ENCODE data around the gene BPIFB4.

Gene BPIFB4

DNA sequence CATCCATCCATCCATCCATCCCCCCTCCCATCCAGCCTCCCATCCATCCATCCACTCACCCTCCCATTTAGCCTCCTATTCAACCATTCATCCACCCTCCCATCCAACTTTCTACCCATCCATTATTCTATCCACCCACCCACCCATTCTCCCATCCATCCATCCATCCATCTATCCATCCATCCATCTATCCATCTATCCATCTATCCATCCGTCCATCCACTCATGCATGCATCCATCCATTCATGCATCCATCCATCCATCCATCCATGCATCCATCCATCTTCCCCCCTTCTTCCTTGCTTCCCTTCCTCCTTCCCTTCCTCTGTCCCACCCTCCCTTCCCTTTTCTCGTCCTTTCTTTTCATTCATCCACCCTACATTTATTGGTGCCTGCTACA is 4.8 kb upstream of the BPIFB4 start:
- no peaks in the 10 kb centered on the region for H3K27me3 ChIP-seq (ENCODE audit: control insufficient read depth, insufficient read depth, low read length)
- no peaks in the 10 kb centered on the region for H3K36me3 ChIP-seq (ENCODE audit: control insufficient read depth, insufficient read depth, low read length)

DNA sequence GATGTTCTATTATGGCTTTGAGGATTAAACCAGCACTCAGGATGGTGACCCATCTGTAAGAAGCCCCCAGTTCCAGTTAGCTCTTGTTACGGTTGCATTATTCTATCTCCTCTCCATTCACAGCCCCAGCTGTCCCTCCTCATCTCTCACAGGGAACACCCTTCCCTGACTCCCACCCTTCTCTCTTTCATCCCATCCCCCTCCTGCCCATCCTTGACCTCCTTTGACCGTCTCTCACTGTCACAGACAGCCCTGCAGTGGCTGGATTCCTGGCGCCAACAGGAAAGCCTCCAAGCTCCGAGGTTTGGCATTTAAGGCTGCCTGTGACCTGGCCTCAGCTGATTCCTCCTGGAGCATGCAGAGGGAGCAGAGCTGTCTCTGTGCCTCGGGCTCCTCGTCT is 4.2 kb upstream of the BPIFB4 start:
- Histone ChIP-seq H3K27me3 (ENCODE audit: control insufficient read depth, insufficient read depth, low read length) (no peaks in the 10 kb centered on the region), H3K36me3 (ENCODE audit: control insufficient read depth, insufficient read depth, low read length) (no peaks in the 10 kb centered on the region), H3K9me3 (ENCODE audit: control insufficient read depth, insufficient read depth, low read length) (no peaks in the 10 kb centered on the region), H3K4me1 (ENCODE audit: control insufficient read depth, insufficient read depth, low read length) (no peaks in the 10 kb centered on the region), H3K9ac (ENCODE audit: low read depth, low read length) (no peak overlapping the region), H3K4me3 (ENCODE audit: low read depth, low read length) (no peak overlapping the region)

More for the DNA sequence above, 4.8 kb upstream of the BPIFB4 start:
- no peak overlapping the region for H3K9ac ChIP-seq (ENCODE audit: low read depth, low read length)
- no peaks in the 10 kb centered on the region for H3K9me3 ChIP-seq (ENCODE audit: control insufficient read depth, insufficient read depth, low read length)
- no peak overlapping the region for H3K4me3 ChIP-seq (ENCODE audit: low read depth, low read length)
- no peaks in the 10 kb centered on the region for H3K4me1 ChIP-seq (ENCODE audit: control insufficient read depth, insufficient read depth, low read length)

DNA sequence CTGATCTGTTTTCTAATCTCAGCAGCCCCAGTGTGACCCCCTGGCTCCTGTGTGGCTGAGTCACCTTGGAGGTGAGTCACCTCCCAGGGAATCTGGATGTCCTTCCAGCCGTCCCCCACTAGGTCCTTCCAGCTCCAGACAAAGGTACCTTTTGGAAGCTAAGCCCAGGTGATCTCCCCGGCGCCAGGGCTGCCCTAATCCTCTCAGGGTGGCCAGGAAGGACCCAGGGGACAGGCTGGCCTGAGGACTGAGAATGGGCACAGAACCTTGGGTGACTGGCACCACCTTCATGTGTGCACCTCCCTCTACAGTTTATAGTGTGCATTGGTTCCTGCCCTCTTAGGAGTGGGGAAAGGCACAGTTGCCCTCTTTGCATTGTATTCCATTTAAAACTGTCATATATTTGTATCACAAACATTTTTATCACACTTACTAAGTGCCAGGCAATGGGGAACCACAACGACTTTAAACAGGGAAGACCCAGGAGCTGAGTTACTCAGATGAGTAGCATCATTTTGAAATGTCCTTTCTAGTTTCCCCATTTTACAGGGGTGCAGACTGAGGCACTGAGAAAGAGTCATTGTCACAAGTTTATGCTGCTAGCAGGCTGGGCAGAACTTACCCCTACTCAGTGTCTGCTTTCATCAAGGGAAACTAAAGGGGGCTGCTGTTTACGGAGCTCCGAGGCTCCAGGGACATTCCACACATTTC is 2.6 kb upstream of the BPIFB4 start:
- H3K27me3 ChIP-seq (ENCODE audit: control insufficient read depth, insufficient read depth, low read length), result no peaks in the 10 kb centered on the region
- H3K9ac ChIP-seq (ENCODE audit: low read depth, low read length), result no peak overlapping the region
- H3K4me3 ChIP-seq (ENCODE audit: low read depth, low read length), result no peak overlapping the region
- H3K36me3 ChIP-seq (ENCODE audit: control insufficient read depth, insufficient read depth, low read length), result no peaks in the 10 kb centered on the region
- H3K9me3 ChIP-seq (ENCODE audit: control insufficient read depth, insufficient read depth, low read length), result no peaks in the 10 kb centered on the region
- no peaks in the 10 kb centered on the region for H3K4me1 ChIP-seq (ENCODE audit: control insufficient read depth, insufficient read depth, low read length)

DNA sequence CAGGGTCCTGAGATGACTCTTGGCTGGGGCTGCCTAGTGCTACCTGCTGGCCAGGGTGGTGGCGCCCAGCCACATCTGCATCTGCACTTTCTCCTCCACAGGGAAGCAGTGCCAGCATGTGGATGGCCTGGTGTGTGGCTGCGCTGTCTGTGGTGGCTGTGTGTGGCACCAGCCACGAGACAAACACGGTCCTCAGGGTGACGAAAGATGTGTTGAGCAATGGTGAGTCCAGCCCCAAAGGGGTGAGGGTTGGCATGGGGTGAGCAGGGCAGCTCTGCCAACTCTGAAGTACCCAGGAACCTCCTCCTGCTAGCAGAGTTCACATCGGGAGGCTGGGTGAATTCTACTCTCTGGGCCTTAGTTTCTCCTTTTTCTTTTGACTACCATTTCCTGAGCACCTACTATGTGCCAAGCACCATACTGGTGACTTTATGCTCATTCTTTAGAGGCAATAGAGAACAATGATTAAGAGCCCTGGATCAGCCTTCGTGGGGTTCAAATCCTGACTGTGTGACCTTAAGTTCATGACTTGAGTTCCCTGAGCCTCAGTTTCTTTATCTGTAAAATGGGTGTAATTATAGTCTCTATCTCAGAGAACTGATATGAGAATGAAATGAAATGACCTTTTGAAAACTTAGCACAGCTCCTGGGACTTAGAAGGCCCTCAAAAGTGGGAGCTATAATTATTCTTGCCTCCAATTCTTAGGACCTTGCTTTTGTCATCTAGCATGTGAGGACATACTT is 2.1 kb downstream of the BPIFB4 start:
- Histone ChIP-seq H3K9ac (ENCODE audit: low read depth, low read length) (no peak overlapping the region), H3K36me3 (ENCODE audit: control insufficient read depth, insufficient read depth, low read length) (no peaks in the 10 kb centered on the region), H3K4me3 (ENCODE audit: low read depth, low read length) (no peak overlapping the region), H3K9me3 (ENCODE audit: control insufficient read depth, insufficient read depth, low read length) (no peaks in the 10 kb centered on the region), H3K27me3 (ENCODE audit: control insufficient read depth, insufficient read depth, low read length) (no peaks in the 10 kb centered on the region), H3K4me1 (ENCODE audit: control insufficient read depth, insufficient read depth, low read length) (no peaks in the 10 kb centered on the region)

DNA sequence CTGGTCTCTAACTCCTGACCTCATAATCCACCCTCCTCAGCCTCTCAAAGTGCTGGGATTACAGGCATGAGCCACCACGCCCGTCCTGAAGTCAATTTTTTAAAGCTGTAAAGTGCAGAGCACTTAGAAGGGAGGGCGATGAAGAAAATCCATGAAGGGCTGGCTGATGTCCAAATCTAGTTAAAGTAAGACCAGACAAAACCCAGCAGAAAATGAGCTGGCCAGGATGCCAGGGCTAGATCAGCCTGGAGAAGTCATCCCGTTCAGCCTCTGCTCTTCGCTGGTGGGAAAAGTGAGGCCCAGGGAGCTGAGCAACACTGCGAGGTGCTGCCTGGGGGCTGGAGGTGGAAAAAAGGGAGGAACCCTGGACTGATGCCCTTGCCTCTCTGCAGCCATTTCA is 3.1 kb downstream of the BPIFB4 start:
- no peaks in the 10 kb centered on the region for H3K36me3 ChIP-seq (ENCODE audit: control insufficient read depth, insufficient read depth, low read length)
- H3K9ac ChIP-seq (ENCODE audit: low read depth, low read length), result no peak overlapping the region
- H3K4me1 ChIP-seq (ENCODE audit: control insufficient read depth, insufficient read depth, low read length), result no peaks in the 10 kb centered on the region
- H3K4me3 ChIP-seq (ENCODE audit: low read depth, low read length), result no peak overlapping the region
- H3K27me3 ChIP-seq (ENCODE audit: control insufficient read depth, insufficient read depth, low read length), result no peaks in the 10 kb centered on the region
- no peaks in the 10 kb centered on the region for H3K9me3 ChIP-seq (ENCODE audit: control insufficient read depth, insufficient read depth, low read length)

DNA sequence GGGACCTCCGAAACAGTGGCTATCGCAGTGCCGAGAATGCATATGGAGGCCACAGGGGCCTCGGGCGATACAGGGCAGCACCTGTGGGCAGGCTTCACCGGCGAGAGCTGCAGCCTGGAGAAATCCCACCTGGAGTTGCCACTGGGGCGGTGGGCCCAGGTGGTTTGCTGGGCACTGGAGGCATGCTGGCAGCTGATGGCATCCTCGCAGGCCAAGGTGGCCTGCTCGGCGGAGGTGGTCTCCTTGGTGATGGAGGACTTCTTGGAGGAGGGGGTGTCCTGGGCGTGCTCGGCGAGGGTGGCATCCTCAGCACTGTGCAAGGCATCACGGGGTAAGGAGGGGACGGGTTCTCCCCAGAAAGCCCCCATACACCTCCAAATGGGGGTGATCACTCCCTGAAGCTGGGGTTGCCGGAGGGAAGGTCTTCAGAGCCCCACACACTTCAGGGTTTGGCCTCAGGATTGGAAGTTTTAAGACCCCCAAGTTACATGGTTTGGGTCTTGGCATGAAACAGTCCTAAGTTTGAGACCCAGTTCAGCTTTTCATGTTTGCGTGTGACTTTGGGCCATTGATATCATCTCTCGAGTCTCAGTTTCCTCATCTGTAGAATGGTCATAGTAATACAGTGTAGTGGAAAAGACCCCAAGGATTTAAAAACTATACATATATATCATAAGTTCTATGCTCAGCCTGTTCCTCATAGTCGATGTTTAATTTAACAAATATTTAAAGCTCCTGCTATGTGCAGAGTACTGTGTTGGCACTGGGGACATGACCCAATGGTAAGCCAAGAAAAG is 4.3 kb downstream of the BPIFB4 start:
- Histone ChIP-seq H3K4me1 (ENCODE audit: control insufficient read depth, insufficient read depth, low read length) (no peaks in the 10 kb centered on the region), H3K9ac (ENCODE audit: low read depth, low read length) (no peak overlapping the region), H3K9me3 (ENCODE audit: control insufficient read depth, insufficient read depth, low read length) (no peaks in the 10 kb centered on the region), H3K4me3 (ENCODE audit: low read depth, low read length) (no peak overlapping the region), H3K36me3 (ENCODE audit: control insufficient read depth, insufficient read depth, low read length) (no peaks in the 10 kb centered on the region), H3K27me3 (ENCODE audit: control insufficient read depth, insufficient read depth, low read length) (no peaks in the 10 kb centered on the region)

DNA sequence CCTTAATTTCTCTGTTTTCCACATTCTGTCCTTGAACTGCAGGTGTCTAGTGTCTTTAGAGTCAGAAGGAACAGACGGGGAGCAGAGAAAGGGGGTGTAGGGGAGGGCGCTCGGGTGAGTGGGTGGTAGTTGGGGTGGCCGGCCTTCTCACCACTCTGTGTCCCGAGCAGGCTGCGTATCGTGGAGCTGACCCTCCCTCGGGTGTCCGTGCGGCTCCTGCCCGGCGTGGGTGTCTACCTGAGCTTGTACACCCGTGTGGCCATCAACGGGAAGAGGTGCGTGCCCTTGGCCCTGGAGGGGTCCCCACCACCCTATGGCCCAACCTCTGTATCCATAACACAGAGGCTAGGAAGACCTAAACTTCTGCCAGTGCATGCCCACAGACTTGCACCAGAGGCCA is 5.3 kb downstream of the BPIFB4 start:
- Histone ChIP-seq H3K4me3 (ENCODE audit: low read depth, low read length) (no peak overlapping the region), H3K9ac (ENCODE audit: low read depth, low read length) (no peak overlapping the region), H3K27me3 (ENCODE audit: control insufficient read depth, insufficient read depth, low read length) (no peaks in the 10 kb centered on the region), H3K36me3 (ENCODE audit: control insufficient read depth, insufficient read depth, low read length) (no peaks in the 10 kb centered on the region), H3K9me3 (ENCODE audit: control insufficient read depth, insufficient read depth, low read length) (no peaks in the 10 kb centered on the region), H3K4me1 (ENCODE audit: control insufficient read depth, insufficient read depth, low read length) (no peaks in the 10 kb centered on the region)

DNA sequence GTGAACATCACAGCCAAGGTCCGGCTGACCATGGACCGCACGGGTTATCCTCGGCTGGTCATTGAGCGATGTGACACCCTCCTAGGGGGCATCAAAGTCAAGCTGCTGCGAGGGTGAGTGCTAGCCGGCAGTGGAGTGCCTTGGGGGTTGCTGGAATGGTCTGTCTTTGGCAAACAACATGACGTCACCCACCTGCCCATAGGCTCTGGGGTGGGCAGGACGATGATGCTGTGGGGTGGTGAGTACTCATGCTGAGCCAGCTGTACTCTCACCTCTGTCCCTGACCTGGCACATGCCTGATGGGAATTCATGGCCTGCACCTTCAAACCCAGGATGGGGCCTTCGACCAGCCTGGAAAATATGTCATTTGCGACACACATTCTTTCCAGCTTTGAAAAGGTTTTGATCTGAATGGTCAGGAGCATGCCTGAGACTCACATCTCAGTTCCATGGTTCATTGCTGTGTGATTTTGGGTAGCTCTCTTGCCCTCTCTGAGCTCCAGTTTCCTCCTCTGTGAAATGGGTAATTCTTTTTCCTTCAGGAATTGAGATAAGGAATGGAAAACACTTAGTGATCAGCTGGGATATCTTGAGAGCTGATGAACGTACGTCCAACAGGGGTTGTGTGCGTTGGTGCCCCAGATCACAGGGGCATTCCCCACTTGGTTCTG is 6.7 kb downstream of the BPIFB4 start:
- H3K27me3 ChIP-seq (ENCODE audit: control insufficient read depth, insufficient read depth, low read length), result no peaks in the 10 kb centered on the region
- H3K36me3 ChIP-seq (ENCODE audit: control insufficient read depth, insufficient read depth, low read length), result no peaks in the 10 kb centered on the region
- H3K9ac ChIP-seq (ENCODE audit: low read depth, low read length), result no peak overlapping the region
- no peak overlapping the region for H3K4me3 ChIP-seq (ENCODE audit: low read depth, low read length)
- no peaks in the 10 kb centered on the region for H3K4me1 ChIP-seq (ENCODE audit: control insufficient read depth, insufficient read depth, low read length)
- H3K9me3 ChIP-seq (ENCODE audit: control insufficient read depth, insufficient read depth, low read length), result no peaks in the 10 kb centered on the region

DNA sequence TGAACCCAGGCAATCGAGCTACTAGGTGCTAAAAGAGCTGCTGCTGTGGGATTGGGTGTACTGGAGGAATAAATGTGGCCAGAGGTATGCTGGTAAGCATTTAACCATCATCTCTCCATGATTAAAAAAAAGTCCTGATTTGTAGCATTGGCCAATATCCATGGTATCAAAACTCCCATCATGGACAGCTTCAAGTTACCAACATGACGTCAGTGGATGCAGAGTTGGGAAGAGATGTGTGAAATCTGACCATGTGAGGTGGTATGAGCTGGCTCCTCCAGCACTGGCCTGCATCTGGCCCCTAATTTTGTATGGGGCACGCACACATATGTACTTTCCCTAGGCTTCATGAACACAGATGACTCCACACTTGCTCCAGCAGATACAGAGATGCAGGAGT is 11.7 kb downstream of the BPIFB4 start:
- H3K9me3 ChIP-seq (ENCODE audit: control insufficient read depth, insufficient read depth, low read length), result no peaks in the 10 kb centered on the region
- H3K27me3 ChIP-seq (ENCODE audit: control insufficient read depth, insufficient read depth, low read length), result no peaks in the 10 kb centered on the region
- no peaks in the 10 kb centered on the region for H3K36me3 ChIP-seq (ENCODE audit: control insufficient read depth, insufficient read depth, low read length)
- H3K4me1 ChIP-seq (ENCODE audit: control insufficient read depth, insufficient read depth, low read length), result no peaks in the 10 kb centered on the region
- no peak overlapping the region for H3K9ac ChIP-seq (ENCODE audit: low read depth, low read length)
- no peak overlapping the region for H3K4me3 ChIP-seq (ENCODE audit: low read depth, low read length)

DNA sequence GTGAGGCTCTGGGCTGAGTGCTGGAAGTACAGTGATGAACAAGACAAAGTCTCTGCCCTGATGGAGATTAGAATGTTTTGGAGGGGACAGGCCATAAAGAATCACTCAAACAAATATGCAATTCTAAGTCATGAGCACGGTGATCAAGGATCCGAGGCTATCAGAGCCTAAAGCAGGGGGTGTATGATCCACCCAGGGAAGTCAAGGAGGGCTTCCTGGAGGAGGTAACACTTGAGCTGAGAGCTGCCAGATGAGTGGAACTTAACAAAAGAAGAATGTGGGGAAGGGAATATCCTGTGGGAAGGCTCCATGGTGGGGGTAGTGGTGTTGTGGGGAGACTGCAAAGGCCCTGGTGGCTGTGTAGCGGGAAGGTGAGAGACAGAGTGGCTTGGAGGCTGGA is 12.2 kb downstream of the BPIFB4 start:
- no peaks in the 10 kb centered on the region for H3K9me3 ChIP-seq (ENCODE audit: control insufficient read depth, insufficient read depth, low read length)
- H3K4me3 ChIP-seq (ENCODE audit: low read depth, low read length), result no peak overlapping the region

DNA sequence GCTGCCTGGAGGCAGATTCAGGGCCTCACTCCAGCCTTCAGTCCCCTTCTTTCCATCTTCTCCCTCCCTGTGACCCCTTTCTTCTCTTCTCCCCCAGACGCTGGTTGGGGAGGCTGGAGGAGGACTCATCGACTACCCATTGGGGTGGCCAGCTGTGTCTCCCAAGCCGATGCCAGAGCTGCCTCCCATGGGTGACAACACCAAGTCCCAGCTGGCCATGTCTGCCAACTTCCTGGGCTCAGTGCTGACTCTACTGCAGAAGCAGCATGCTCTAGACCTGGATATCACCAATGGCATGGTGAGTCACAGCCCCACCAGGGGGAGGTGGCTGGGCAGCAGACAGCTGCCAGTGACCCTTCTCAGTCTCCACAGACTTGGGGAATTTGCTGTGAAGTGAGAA is 12.9 kb downstream of the BPIFB4 start:
- Histone ChIP-seq H3K36me3 (ENCODE audit: control insufficient read depth, insufficient read depth, low read length) (no peaks in the 10 kb centered on the region), H3K9me3 (ENCODE audit: control insufficient read depth, insufficient read depth, low read length) (no peaks in the 10 kb centered on the region), H3K4me3 (ENCODE audit: low read depth, low read length) (no peak overlapping the region), H3K9ac (ENCODE audit: low read depth, low read length) (no peak overlapping the region), H3K4me1 (ENCODE audit: control insufficient read depth, insufficient read depth, low read length) (no peaks in the 10 kb centered on the region), H3K27me3 (ENCODE audit: control insufficient read depth, insufficient read depth, low read length) (no peaks in the 10 kb centered on the region)

More for the DNA sequence above, 12.2 kb downstream of the BPIFB4 start:
- Histone ChIP-seq H3K36me3 (ENCODE audit: control insufficient read depth, insufficient read depth, low read length) (no peaks in the 10 kb centered on the region), H3K9ac (ENCODE audit: low read depth, low read length) (no peak overlapping the region), H3K27me3 (ENCODE audit: control insufficient read depth, insufficient read depth, low read length) (no peaks in the 10 kb centered on the region), H3K4me1 (ENCODE audit: control insufficient read depth, insufficient read depth, low read length) (no peaks in the 10 kb centered on the region)
